OCI-LY7 (cell line): ENCODE data around the gene CTSH. TPM values are rescaled to one million over a fixed set of nuclear protein-coding genes. Genes with fewer than 3 reads are reported as not detected.

Experiments used
- BruUV-seq: library from RNA; stranded (reverse); fragments of 400-500 nt; replicated peaks from 2 replicates; lab custom pipeline; 2021; lab: Mats Ljungman, UMichigan
- CTCF ChIA-PET: fragments of 300-600 bp; sonication (Branson Sonifier 250); formaldehyde crosslinking; loops from one replicate; lab custom pipeline; 2022; ENCODE audit warnings: antibody characterized with exemption; ENCODE audit not compliant: unreplicated experiment; lab: Charles Lee
- POLR2A ChIA-PET: fragments of 300-600 bp; sonication (Branson Sonifier 250); formaldehyde crosslinking; loops from one replicate; lab custom pipeline; 2022; ENCODE audit warnings: antibody characterized with exemption; lab: Charles Lee
- DNase-seq: peaks from one replicate; pipeline ENCODE4 v3.0.0-alpha.2; 2015; ENCODE audit warnings: low spot score
- H2AFZ ChIP-seq: fragments of 200-600 bp; sonication (generic), shearing (Covaris generic); 2 replicates; pipeline ENCODE4 v1.6.1; 2014; ENCODE audit warnings: mild to moderate bottlenecking, antibody characterized with exemption, low read length, moderate library complexity
- H3K27ac ChIP-seq: fragments of 200-600 bp; sonication (generic); 2 replicates; pipeline ENCODE4 v1.5.1; 2014; ENCODE audit warnings: mixed run types, low read depth, mild to moderate bottlenecking, moderate library complexity, low read length, inconsistent platforms; ENCODE audit not compliant: poor library complexity, severe bottlenecking
- H3K36me3 ChIP-seq: fragments of 200-600 bp; sonication (generic); 2 replicates; pipeline ENCODE4 v1.6.1; 2014; ENCODE audit warnings: mild to moderate bottlenecking, antibody characterized with exemption, low read length, moderate library complexity, mixed read lengths; ENCODE audit not compliant: insufficient read depth
- H3K4me1 ChIP-seq: fragments of 200-600 bp; sonication (generic); 2 replicates; pipeline ENCODE4 v1.5.1; 2014; ENCODE audit warnings: mild to moderate bottlenecking, low read length; ENCODE audit not compliant: insufficient read depth, poor library complexity, severe bottlenecking
- H3K4me2 ChIP-seq: fragments of 200-600 bp; sonication (generic); 2 replicates; pipeline ENCODE4 v1.6.1; 2014; ENCODE audit warnings: mild to moderate bottlenecking, low read length
- H3K4me3 ChIP-seq: fragments of 200-600 bp; sonication (generic); 2 replicates; pipeline ENCODE4 v1.5.1; 2014; ENCODE audit warnings: mild to moderate bottlenecking, low read depth, low read length; ENCODE audit not compliant: poor library complexity, severe bottlenecking
- H3K79me2 ChIP-seq: fragments of 200-600 bp; sonication (generic); 2 replicates; pipeline ENCODE4 v1.6.1; 2016; ENCODE audit warnings: low read depth, mild to moderate bottlenecking, low read length, moderate library complexity, mixed read lengths; ENCODE audit not compliant: insufficient read depth
- H3K9me2 ChIP-seq: fragments of 200-600 bp; sonication (generic); 2 replicates; pipeline ENCODE4 v1.6.1; 2016; ENCODE audit warnings: mild to moderate bottlenecking, low read length, mixed read lengths; ENCODE audit not compliant: insufficient read depth
- H3K9me3 ChIP-seq: fragments of 200-600 bp; sonication (generic); 2 replicates; pipeline ENCODE4 v1.6.1; 2014; ENCODE audit warnings: mild to moderate bottlenecking, mixed run types, low read length, mixed read lengths
- H4K20me1 ChIP-seq: fragments of 200-600 bp; sonication (generic); 2 replicates; pipeline ENCODE4 v1.6.1; 2014; ENCODE audit warnings: mild to moderate bottlenecking, antibody characterized with exemption, low read length, moderate library complexity, mixed read lengths; ENCODE audit not compliant: insufficient read depth
- EZH2phosphoT487 ChIP-seq: fragments of 200-600 bp; sonication (generic); IDR thresholded peaks from 2 replicates; pipeline ENCODE4 v1.6.1; 2018; ENCODE audit warnings: low read depth, borderline replicate concordance, mild to moderate bottlenecking, mixed run types, antibody characterized with exemption, low read length, moderate library complexity, mixed read lengths
- intact Hi-C: fragments of 100-400 bp; cut with micrococcal nuclease; formaldehyde crosslinking; loops from one replicate; pipeline ENCODE4 v1.10.0; 2022; ENCODE audit not compliant: unreplicated experiment
- total RNA-seq, 2 experiments: library from RNA; depleted of rRNA in 1 of 2; stranded (reverse); fragments of >200 nt in 1 of 2; shearing (Covaris generic) in 1 of 2; gene quantifications; 2 replicates each; pipeline ENCODE4 v1.2.3, GENCODE V29; 2014 to 2022
- TF ChIP-seq, protein P1 (sequence below): fragments of 200-600 bp; sonication (generic); conservative IDR thresholded peaks from 2 replicates; pipeline ENCODE4 v1.5.1; 2014; ENCODE audit warnings: mild to moderate bottlenecking, antibody characterized with exemption, low read length, moderate library complexity, mixed read lengths

The CTSH gene
- total RNA-seq, 2 experiments from 2014 or later: 21.5 to 26.9 TPM

DNA sequence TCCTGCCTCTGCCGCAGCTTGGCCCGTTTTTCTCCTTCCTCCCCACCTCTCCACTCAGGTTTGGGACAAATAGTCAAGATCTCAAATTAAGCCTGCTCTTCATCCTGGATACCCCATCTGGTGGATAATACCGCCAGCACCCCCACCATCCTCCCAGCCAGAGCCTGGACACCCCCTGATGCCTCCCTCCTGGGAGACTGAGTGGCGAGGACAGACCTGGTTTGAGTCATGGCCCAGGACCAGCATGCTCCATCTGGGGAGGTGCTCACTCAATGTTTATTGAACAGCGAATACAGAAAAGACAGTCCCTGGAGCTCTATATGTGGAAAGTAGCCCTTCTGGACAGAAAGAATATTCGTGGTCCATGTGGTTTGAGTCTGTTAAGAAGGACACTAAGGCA, 23.3 kb downstream of the CTSH start:
- Histone ChIP-seq H3K9me2 (no peaks in the 10 kb centered on the region), H2AFZ (no peak overlapping the region), H3K4me2 (no peak overlapping the region), H3K4me1 (no peaks in the 10 kb centered on the region), H3K79me2 (no peaks in the 10 kb centered on the region), H3K36me3 (peaks cover 48% of the 10 kb centered on the region), H3K9me3 (no peaks in the 10 kb centered on the region), H3K4me3 (no peak overlapping the region), H4K20me1 (no peaks in the 10 kb centered on the region), H3K27ac (no peak overlapping the region)
- CTCF ChIA-PET: no interaction called here
- BruUV-seq: no TSS peak
- no peak for TF ChIP-seq EZH2phosphoT487
- TF ChIP-seq, protein P1, sequence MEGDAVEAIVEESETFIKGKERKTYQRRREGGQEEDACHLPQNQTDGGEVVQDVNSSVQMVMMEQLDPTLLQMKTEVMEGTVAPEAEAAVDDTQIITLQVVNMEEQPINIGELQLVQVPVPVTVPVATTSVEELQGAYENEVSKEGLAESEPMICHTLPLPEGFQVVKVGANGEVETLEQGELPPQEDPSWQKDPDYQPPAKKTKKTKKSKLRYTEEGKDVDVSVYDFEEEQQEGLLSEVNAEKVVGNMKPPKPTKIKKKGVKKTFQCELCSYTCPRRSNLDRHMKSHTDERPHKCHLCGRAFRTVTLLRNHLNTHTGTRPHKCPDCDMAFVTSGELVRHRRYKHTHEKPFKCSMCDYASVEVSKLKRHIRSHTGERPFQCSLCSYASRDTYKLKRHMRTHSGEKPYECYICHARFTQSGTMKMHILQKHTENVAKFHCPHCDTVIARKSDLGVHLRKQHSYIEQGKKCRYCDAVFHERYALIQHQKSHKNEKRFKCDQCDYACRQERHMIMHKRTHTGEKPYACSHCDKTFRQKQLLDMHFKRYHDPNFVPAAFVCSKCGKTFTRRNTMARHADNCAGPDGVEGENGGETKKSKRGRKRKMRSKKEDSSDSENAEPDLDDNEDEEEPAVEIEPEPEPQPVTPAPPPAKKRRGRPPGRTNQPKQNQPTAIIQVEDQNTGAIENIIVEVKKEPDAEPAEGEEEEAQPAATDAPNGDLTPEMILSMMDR: no peak
- DNase-seq: no peak
- intact Hi-C loops: no loop called here
- POLR2A ChIA-PET: interaction anchor here (0.8 kb wide), 1 partner anchor 9 kb away, joined by 3 read pairs; no protein-coding TSS in a partner anchor

DNA sequence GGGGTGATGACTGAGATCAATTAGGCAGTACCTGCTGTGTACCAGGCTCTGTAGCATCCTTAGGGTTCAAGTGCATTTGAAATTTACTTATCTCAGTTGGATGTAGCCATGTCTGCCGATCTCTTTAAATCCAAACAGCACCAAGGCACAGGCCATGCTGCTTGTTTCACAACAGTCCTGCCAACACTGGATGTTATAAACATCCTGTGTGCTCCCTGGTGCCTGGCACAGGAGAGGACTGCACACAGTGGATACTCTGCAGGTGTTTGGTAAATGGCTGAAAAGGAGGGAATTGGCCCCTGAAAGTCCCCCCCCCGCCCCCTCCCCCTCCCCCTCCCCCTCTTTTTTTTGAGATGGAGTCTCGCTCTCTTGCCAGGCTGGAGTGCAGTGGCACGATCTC, 27.0 kb downstream of the CTSH start:
- Histone ChIP-seq H3K4me3 (no peak overlapping the region), H3K36me3 (peaks cover 69% of the 10 kb centered on the region), H3K4me2 (no peak overlapping the region), H3K9me2 (no peaks in the 10 kb centered on the region), H3K79me2 (no peaks in the 10 kb centered on the region), H3K9me3 (no peaks in the 10 kb centered on the region), H2AFZ (no peak overlapping the region), H3K27ac (no peak overlapping the region), H4K20me1 (no peaks in the 10 kb centered on the region), H3K4me1 (no peaks in the 10 kb centered on the region)
- no TSS peak for BruUV-seq
- no peak for DNase-seq
- no peak for TF ChIP-seq EZH2phosphoT487
- TF ChIP-seq, protein P1: no peak
- intact Hi-C loops: no loop called here
- ChIA-PET CTCF (no interaction called here), POLR2A (no interaction called here)

DNA sequence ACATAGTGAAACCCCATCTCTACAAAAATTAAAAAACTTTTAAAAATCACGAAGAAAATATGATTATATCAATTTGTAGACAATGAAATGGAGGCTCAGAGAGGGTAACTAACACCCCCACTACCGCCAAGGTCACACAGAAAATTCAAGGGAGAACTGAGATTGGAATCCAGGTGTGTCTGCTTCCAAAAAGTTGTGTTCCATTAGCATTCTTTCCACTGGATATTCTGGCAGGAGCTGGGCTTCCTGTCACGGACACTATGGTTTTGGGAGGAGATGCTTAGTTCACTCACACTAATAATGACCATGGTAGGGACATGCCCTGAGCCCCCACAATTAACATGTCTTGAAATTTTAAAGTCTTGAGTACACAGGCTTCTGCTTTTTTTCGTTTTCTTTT, 28.8 kb downstream of the CTSH start:
- no peak for DNase-seq
- no peaks in the 10 kb centered on the region for H3K9me3 ChIP-seq
- no peaks in the 10 kb centered on the region for H3K9me2 ChIP-seq
- BruUV-seq: no TSS peak
- no peak overlapping the region for H3K4me3 ChIP-seq
- H4K20me1 ChIP-seq: no peaks in the 10 kb centered on the region
- H3K36me3 ChIP-seq: peaks cover 66% of the 10 kb centered on the region
- H3K79me2 ChIP-seq: no peaks in the 10 kb centered on the region
- no peak overlapping the region for H3K4me2 ChIP-seq
- intact Hi-C loops: no loop called here
- H2AFZ ChIP-seq: no peak overlapping the region
- TF ChIP-seq, protein P1: no peak
- no peak for TF ChIP-seq EZH2phosphoT487
- H3K4me1 ChIP-seq: no peaks in the 10 kb centered on the region
- H3K27ac ChIP-seq: no peak overlapping the region
- CTCF ChIA-PET: no interaction called here
- POLR2A ChIA-PET: interaction anchor here (0.6 kb wide), 1 partner anchor 23 kb away, joined by 3 read pairs; no protein-coding TSS in a partner anchor
